Mesodermal cell (in vitro differentiated cells): ENCODE data around the gene ZBTB4.
A peak's percentile ranks its signal among the peaks of the same experiment; 100 is the strongest.

Experiments used
- H3K27ac ChIP-seq: 2 replicates; pipeline ENCODE4 v1.7.0; 2013; ENCODE audit warnings: mild to moderate bottlenecking, low read depth, low read length, moderate library complexity; ENCODE audit not compliant: severe bottlenecking
- H3K36me3 ChIP-seq: 2 replicates; pipeline ENCODE4 v1.7.1; 2013; ENCODE audit warnings: mild to moderate bottlenecking, low read length, moderate library complexity; ENCODE audit not compliant: control insufficient read depth, insufficient read depth
- H3K4me1 ChIP-seq: one replicate; pipeline ENCODE4 v1.7.1; 2013; ENCODE audit warnings: mild to moderate bottlenecking, low read length; ENCODE audit not compliant: insufficient read depth, control insufficient read depth, poor library complexity, severe bottlenecking
- H3K4me3 ChIP-seq: 2 replicates; pipeline ENCODE4 v1.7.0; 2013; ENCODE audit warnings: low read length, control low read depth, mild to moderate bottlenecking; ENCODE audit not compliant: insufficient read depth, poor library complexity, severe bottlenecking; ENCODE audit errors: extremely low read depth
- H3K9me3 ChIP-seq: 2 replicates; pipeline ENCODE4 v1.7.1; 2013; ENCODE audit warnings: mild to moderate bottlenecking, low read length, moderate library complexity; ENCODE audit not compliant: control insufficient read depth
- WGBS, 2 experiments: methylation state at CpG; one replicate each; pipeline ENCODE4 v1.1.5; 2013; ENCODE audit warnings: missing lambda C conversion rate in 2 of 2; ENCODE audit not compliant: insufficient coverage in 2 of 2; 5-methylcytosine and 5-hydroxymethylcytosine counted together

ZBTB4 gene

DNA sequence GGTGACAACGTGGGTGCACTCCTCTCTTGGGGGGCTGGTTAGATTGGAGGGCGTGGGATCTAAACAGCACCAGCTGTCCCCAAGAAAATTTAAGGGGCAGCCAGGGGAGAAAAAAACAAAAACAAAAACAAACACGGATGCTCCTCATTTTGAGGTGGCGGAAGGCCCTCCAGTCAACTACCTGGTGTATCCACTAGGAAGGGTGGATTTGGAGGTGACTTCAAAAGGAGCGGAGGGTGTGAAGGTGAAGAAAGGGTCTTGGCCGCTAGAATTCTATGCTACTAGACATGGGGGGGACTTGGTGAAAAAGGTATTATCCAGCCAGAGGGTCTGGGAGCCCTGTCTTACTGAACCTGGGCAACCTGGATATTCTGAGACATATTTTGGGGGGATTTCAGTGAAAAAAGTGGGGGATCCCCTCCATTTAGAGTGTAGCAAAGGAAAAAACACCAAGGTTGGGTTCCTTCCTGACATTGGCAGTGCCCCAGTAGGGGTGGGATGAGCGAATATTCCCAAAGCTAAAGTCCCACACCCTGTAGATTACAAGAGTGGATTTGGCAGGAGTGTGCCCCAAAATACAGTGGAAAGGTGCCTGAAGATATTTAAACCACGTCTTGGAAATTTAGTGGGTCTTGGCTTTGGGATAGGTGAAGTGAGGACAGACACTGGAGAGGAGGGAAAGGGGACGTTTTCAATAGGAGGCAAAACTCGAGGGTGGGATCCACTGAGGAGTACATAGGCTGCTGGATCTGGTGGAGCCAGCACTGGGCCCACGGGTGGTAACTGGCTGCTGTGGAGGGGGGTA is 40.6 kb downstream of the ZBTB4 start:
- Histone ChIP-seq H3K36me3 (no peaks in the 10 kb centered on the region), H3K27ac (no peak overlapping the region), H3K4me3 (peak overlapping the region; percentile 75), H3K4me1 (peaks cover 15% of the 10 kb centered on the region), H3K9me3 (no peaks in the 10 kb centered on the region)
- WGBS, 2 experiments: 39 to 43% methylated on average over 8 to 10 of the region's 11 CpGs

DNA sequence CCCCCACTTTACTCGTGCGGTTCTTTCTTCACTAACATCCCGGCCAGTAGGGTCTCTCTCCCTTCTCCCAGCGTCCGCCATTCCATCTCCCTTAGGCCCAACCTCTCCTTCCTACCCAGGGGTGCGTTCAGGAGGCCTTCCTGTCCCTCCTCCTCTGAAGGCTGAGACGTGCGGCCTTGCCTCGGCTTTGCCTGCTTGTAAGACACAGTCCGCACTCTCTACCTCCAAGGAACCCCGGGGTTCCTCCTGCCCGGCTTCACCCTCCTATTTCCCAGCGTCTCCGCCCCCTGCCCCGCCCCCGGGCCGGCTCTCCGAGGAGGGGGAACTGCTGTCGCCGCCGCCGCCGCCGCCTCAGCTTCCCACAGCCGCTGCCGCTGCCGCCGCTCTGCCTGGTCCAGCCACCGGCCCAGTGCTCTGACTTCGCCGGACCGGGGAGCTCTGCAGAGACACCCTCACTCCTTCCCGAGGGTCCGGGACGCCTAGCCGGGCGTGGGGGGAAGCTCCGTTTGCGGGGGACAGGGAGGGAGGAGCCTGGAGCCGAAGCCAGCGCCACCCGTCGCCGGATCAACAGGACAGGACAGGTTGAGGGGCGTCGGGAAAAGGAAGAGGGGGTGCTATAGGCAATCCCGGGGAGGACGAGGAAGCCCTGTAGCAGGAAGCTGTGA is 41.3 kb downstream of the ZBTB4 start:
- WGBS, 2 experiments: 5 to 7% methylated on average over 28 to 32 of the region's 48 CpGs
- no peaks in the 10 kb centered on the region for H3K9me3 ChIP-seq

DNA sequence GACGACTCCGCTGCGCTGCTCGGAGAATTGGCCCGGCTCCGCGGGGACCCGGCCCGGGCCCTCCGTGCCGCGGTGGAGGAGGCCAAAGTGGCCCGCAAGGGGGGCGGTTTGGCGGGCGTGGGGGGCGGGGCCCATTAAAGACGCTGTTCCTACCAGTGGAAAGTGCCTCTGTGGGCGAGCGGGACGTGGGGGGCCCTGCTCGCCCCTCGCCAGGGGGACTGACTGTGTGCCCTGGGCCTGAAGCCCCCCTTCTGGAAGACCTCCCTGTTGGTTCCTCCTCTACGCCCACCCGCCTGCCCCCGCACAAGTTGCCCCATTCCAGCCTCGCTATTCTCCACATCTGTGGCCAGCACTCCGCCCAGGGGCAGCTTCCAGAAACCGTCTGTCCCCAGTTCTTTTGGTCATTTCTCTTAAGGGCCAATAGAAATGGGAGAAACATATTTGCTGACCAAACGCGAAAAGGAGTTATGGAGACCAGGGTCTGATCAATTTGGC is 42.0 kb downstream of the ZBTB4 start:
- Histone ChIP-seq H3K4me1 (peaks cover 15% of the 10 kb centered on the region), H3K4me3 (peak overlapping the region; percentile 52), H3K27ac (no peak overlapping the region), H3K9me3 (no peaks in the 10 kb centered on the region), H3K36me3 (no peaks in the 10 kb centered on the region)
- 6 to 22% methylated on average over 15 to 19 of the region's 31 CpGs for WGBS, 2 experiments

More for the DNA sequence above, 41.3 kb downstream of the ZBTB4 start:
- H3K4me3 ChIP-seq: peak overlapping the region; percentile 52
- no peaks in the 10 kb centered on the region for H3K36me3 ChIP-seq
- H3K27ac ChIP-seq: peak overlapping the region; percentile 16
- peaks cover 15% of the 10 kb centered on the region for H3K4me1 ChIP-seq

DNA sequence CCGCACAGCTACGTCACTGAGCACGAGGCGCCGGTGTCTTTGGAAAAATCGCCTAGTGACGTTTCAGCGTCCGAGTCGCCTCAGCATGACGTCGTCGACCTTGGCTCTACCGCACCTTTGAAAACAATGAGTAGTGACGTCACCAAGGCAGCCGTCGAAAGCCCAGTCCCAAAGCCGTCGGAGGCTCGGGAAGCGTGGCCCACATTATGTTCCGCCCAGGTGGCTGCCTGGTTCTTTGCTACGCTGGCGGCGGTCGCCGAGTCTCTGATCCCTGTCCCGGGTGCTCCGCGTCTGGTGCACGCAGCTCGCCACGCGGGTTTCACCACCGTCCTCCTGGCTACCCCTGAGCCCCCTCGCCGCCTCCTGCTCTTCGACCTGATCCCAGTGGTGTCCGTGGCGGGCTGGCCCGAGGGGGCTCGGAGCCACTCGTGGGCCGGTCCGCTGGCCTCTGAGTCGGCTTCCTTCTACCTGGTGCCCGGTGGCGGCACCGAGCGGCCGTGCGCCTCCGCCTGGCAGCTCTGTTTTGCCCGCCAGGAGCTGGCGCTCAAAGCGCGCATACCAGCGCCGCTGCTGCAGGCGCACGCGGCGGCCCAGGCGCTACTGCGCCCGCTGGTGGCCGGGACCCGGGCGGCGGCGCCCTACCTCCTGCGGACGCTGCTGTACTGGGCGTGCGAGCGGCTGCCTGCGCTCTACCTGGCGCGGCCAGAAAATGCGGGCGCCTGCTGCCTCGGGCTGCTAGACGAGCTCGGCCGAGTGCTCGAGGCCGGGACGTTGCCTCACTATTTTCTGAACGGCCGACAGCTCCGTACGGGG is 42.7 kb downstream of the ZBTB4 start:
- H3K27ac ChIP-seq: peak overlapping the region; percentile 45

DNA sequence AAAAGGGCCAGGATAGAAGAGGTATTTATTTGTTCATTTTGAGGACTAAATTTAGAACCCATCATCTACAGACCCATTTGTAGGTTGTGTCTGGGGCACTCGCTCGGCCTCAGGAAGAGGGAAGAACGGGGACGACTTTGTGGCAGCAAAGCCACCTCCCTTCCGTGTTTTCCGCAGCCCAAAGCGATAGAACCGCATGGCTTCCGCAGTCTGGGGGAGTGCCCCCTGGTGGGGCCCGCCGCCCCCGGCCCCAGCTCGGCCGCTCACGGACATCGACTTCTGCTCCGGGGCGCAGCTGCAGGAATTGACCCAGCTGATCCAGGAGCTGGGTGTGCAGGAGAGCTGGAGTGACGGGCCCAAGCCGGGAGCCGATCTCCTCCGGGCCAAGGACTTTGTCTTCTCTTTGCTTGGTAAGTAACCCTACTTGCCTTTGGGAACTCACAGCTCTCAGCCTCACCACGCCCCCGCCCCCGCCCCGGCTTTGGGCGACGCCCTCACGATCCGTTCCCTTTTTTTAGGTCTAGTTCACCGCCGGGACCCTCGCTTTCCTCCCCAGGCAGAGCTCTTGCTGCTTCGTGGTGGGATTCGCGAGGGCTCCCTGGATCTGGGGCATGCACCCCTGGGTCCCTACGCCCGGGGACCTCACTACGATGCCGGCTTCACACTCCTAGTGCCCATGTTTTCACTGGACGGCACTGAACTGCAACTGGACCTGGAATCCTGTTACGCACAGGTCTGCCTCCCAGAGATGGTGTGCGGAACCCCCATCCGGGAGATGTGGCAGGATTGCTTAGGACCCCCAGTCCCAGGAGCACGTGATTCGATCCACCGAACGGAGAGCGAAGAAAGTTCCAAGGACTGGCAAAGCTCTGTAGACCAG is 43.5 kb downstream of the ZBTB4 start:
- Histone ChIP-seq H3K9me3 (no peaks in the 10 kb centered on the region), H3K27ac (peak overlapping the region; percentile 36), H3K4me3 (peak overlapping the region; percentile 52), H3K4me1 (peaks cover 10% of the 10 kb centered on the region), H3K36me3 (no peaks in the 10 kb centered on the region)
- 8% methylated on average over 45 to 49 of the region's 49 CpGs for WGBS, 2 experiments

More for the DNA sequence above, 42.7 kb downstream of the ZBTB4 start:
- 3 to 5% methylated on average over 77 to 91 of the region's 92 CpGs for WGBS, 2 experiments
- H3K9me3 ChIP-seq: no peaks in the 10 kb centered on the region
- H3K4me3 ChIP-seq: peak overlapping the region; percentile 52
- H3K36me3 ChIP-seq: no peaks in the 10 kb centered on the region
- peaks cover 15% of the 10 kb centered on the region for H3K4me1 ChIP-seq

DNA sequence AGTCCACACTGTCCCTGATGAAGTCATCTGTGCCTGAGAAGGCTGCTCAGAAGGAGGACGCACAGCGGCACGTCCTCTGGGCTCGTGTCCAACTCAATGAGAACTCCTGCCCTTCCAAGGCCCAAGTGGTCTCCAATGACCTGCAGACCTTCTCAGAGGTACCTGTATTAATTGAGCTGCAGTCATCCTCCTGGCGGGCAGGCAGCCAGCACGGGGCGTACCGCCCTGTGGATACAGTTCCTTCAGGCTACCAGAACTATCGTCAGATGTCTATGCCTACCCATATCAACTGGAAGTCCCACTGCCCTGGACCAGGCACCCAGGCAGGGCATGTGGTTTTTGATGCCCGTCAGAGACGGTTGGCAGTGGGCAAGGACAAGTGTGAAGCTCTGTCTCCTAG is 47.1 kb downstream of the ZBTB4 start:
- Histone ChIP-seq H3K27ac (no peak overlapping the region), H3K4me3 (no peak overlapping the region), H3K4me1 (no peaks in the 10 kb centered on the region), H3K36me3 (no peaks in the 10 kb centered on the region), H3K9me3 (no peaks in the 10 kb centered on the region)
- WGBS, 2 experiments: 93 to 94% methylated on average over 11 of the region's 11 CpGs

DNA sequence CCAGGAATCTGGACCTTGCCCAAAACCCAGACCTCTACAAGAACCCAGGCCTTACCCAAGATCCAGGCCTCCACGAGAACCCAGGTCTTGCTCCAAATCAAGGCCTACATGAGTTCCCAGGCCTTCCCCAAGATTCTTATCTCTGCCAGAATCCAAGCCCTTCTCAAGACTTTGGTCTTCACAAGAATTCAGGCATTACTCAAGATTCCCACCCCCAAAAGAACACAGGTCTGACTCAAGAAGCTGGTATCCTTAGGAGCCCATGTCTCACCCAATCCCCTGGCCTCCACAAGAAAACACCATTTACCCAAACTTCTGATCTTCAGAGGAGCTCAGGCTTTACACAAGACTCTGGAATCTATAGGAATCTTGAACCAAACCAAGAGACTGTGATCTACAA is 48.2 kb downstream of the ZBTB4 start:
- Histone ChIP-seq H3K4me3 (no peak overlapping the region), H3K9me3 (no peaks in the 10 kb centered on the region), H3K4me1 (no peaks in the 10 kb centered on the region), H3K36me3 (no peaks in the 10 kb centered on the region), H3K27ac (no peak overlapping the region)
- WGBS, 2 experiments: 100% methylated on average over 1 of the region's 1 CpG

DNA sequence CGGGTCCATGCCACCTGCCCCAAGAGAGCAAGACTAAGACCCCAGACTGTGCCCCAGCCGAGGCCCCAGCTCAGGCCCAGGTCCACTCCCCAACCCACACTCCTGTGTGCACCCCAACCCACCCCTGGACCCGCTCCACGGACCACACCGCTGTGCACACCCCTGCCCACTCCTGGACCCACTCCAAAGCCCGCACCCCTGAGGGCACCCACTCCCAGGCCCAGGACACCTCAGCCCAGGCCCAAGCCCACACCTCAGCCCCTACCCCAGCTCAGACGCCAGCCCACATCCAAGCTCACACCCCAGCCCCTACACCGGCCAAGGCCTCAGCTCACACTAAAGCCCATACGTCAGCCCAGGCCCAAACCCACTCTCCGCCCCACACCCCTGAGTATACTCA is 49.7 kb downstream of the ZBTB4 start:
- H3K4me3 ChIP-seq: no peak overlapping the region
- no peak overlapping the region for H3K27ac ChIP-seq
- no peaks in the 10 kb centered on the region for H3K9me3 ChIP-seq
- H3K4me1 ChIP-seq: no peaks in the 10 kb centered on the region
- 98% methylated on average over 4 to 10 of the region's 10 CpGs for WGBS, 2 experiments
- H3K36me3 ChIP-seq: no peaks in the 10 kb centered on the region

DNA sequence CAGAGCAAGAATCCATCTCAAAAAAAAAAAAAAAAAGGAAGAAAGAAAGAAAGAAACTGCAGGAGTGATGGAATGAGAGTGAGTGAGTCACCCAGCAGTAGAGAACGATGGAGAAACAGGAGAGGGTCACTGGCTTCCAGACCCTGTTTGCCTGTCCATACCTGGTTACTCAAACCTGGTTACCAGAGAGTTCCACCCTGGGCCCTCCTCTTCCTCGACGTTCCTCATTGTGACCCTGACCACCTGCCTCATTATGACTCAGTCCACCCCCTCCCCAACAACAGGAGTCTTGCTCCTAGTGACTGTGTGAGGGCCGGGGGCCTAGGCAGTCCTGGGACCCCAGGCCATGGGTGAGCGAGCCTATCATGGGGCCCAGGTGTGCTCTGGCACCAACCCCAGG is 50.9 kb downstream of the ZBTB4 start, which contains the start of gene SPEM3:
TSS of gene SPEM3 (plus strand) at position 301 of the 400 bp plus-strand sequence. CDS start at position 347, 46 bp downstream.
- 71 to 77% methylated on average over 2 to 5 of the region's 5 CpGs for WGBS, 2 experiments
- H3K27ac ChIP-seq: no peak within 1 kb of the TSS
- H3K4me1 ChIP-seq: no peaks in the 10 kb centered on the region
- H3K36me3 ChIP-seq: no peaks in the 10 kb centered on the region
- no peaks in the 10 kb centered on the region for H3K9me3 ChIP-seq
- H3K4me3 ChIP-seq: no peak within 1 kb of the TSS

DNA sequence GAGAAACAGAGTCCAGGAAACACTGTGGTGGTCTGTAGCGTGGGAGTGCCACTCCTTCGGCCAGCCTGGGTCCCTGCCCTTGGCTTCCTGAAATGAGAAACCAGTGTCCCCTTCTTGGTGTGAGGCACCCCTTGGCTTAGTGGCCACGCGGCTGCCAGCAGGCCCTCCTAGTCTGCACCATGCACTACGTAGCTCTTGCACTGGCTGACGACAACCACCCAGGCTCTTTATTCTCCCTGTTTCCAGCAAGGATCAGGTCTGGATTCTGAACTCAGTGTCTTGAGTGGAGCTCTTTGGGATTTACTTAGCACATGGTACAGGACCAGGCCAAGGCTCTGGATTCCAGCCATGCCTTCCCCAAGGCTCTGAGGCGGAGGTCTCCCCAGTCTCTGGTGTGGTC is 51.9 kb downstream of the ZBTB4 start:
- 91 to 95% methylated on average over 4 of the region's 7 CpGs for WGBS, 2 experiments
- Histone ChIP-seq H3K9me3 (no peaks in the 10 kb centered on the region), H3K36me3 (no peaks in the 10 kb centered on the region), H3K27ac (no peak overlapping the region), H3K4me1 (no peaks in the 10 kb centered on the region), H3K4me3 (no peak overlapping the region)
